Liver (tissue), 9 donors: ENCODE data around the gene ACCSL. TPM values are rescaled to one million over a fixed set of nuclear protein-coding genes. Genes with fewer than 3 reads are reported as not detected.

Source experiments
- DNase-seq: peaks from one replicate; pipeline ENCODE4 v3.0.0-alpha.2; 2017; ENCODE audit warnings: low spot score
- H3K27ac ChIP-seq, 2 donors: one replicate each; pipeline ENCODE4 v1.7.0; 2013; ENCODE audit warnings: inconsistent platforms in 2 of 2, low read length in 2 of 2, control low read depth in 1 of 2, low read depth in 1 of 2, mild to moderate bottlenecking in 1 of 2
- H3K27me3 ChIP-seq, 4 donors: one replicate each; pipeline versions ENCODE4 v1.6.1 to v1.7.0; 2013; ENCODE audit warnings: low read length in 3 of 4, inconsistent platforms in 1 of 4, mild to moderate bottlenecking in 1 of 4, moderate library complexity in 1 of 4; ENCODE audit not compliant: control insufficient read depth in 4 of 4, insufficient read depth in 4 of 4
- H3K36me3 ChIP-seq, 4 donors: one replicate each; pipeline versions ENCODE4 v1.6.1 to v1.7.0; 2013; ENCODE audit warnings: low read length in 3 of 4, mild to moderate bottlenecking in 3 of 4, low read depth in 1 of 4, moderate library complexity in 1 of 4; ENCODE audit not compliant: control insufficient read depth in 4 of 4, insufficient read depth in 3 of 4
- H3K4me1 ChIP-seq, 4 donors: one replicate each; pipeline versions ENCODE4 v1.6.1 to v1.7.0; 2013; ENCODE audit warnings: low read length in 3 of 4, mild to moderate bottlenecking in 3 of 4, moderate library complexity in 1 of 4; ENCODE audit not compliant: control insufficient read depth in 4 of 4, insufficient read depth in 4 of 4
- H3K4me3 ChIP-seq, 3 donors: one replicate each; pipeline versions ENCODE4 v1.6.1 to v1.7.0; 2013; ENCODE audit warnings: low read length in 3 of 3, control low read depth in 1 of 3, low read depth in 1 of 3, mild to moderate bottlenecking in 1 of 3
- H3K9ac ChIP-seq, 2 donors: one replicate each; pipeline ENCODE4 v1.7.0; 2013; ENCODE audit warnings: low read length in 2 of 2, mild to moderate bottlenecking in 2 of 2, moderate library complexity in 2 of 2, control low read depth in 1 of 2, low read depth in 1 of 2
- H3K9me3 ChIP-seq, 4 donors: one replicate each; pipeline versions ENCODE4 v1.6.1 to v1.7.0; 2013; ENCODE audit warnings: low read length in 3 of 4; ENCODE audit not compliant: control insufficient read depth in 4 of 4
- ATF3 ChIP-seq: IDR thresholded peaks from 2 replicates; pipeline ENCODE4 v1.6.1; 2016; ENCODE audit warnings: antibody characterized with exemption
- FOXA1 ChIP-seq: IDR thresholded peaks from 2 replicates; pipeline ENCODE4 v1.6.1; 2016; ENCODE audit warnings: antibody characterized with exemption
- GABPA ChIP-seq, 2 donors: IDR thresholded peaks in 1 of 2; conservative IDR thresholded peaks in 1 of 2; 2 replicates each; pipeline ENCODE4 v1.6.1; 2016; ENCODE audit warnings: antibody characterized with exemption in 2 of 2, mild to moderate bottlenecking in 1 of 2, moderate library complexity in 1 of 2
- MAX ChIP-seq: IDR thresholded peaks from 2 replicates; pipeline ENCODE4 v1.6.1; 2016; ENCODE audit warnings: antibody characterized with exemption
- NR2F2 ChIP-seq: IDR thresholded peaks from 2 replicates; pipeline ENCODE4 v1.6.1; 2016; ENCODE audit warnings: antibody characterized with exemption
- RAD21 ChIP-seq, 2 donors: IDR thresholded peaks; 2 replicates each; pipeline ENCODE4 v1.6.1; 2016; ENCODE audit warnings: antibody characterized with exemption in 2 of 2, mild to moderate bottlenecking in 2 of 2
- RXRA ChIP-seq, 2 donors: IDR thresholded peaks; 2 replicates each; pipeline ENCODE4 v1.6.1; 2017 to 2018; ENCODE audit warnings: antibody characterized with exemption in 2 of 2, mild to moderate bottlenecking in 1 of 2
- SP1 ChIP-seq: IDR thresholded peaks from 2 replicates; pipeline ENCODE4 v1.6.1; 2018; ENCODE audit warnings: antibody characterized with exemption, mild to moderate bottlenecking
- ZBTB33 ChIP-seq: IDR thresholded peaks from 2 replicates; pipeline ENCODE4 v1.6.1; 2016; ENCODE audit warnings: antibody characterized with exemption
- WGBS: extraction: QIAGEN DNeasy Blood & Tissue Kit; methylation state at CpG from one replicate; pipeline ENCODE4 v1.1.7; 2013; 5-methylcytosine and 5-hydroxymethylcytosine counted together
- polyA plus RNA-seq, 2 donors: library from polyadenylated mRNA; stranded (reverse) in 1 of 2; unstranded in 1 of 2; fragments of 200-250 nt in 1 of 2; fragments of >200 nt in 1 of 2; fragmentation: Nextera tagmentation in 1 of 2; extraction: Ambion mirVana in 1 of 2; gene quantifications; one replicate each; pipeline versions ENCODE4 v1.2.1 to v1.2.3, GENCODE V29; 2013 to 2015
- total RNA-seq, 2 donors: library from RNA; depleted of rRNA; stranded (reverse); fragments of >200 nt; gene quantifications; one replicate each; pipeline ENCODE4 v1.2.3, GENCODE V29; 2014
- TF ChIP-seq, protein P1 (sequence below): IDR thresholded peaks from 2 replicates; pipeline ENCODE4 v1.6.1; 2016; ENCODE audit warnings: antibody characterized with exemption, mild to moderate bottlenecking
- donor health status: healthy.
- donor health status: healthy.
- donor health status: healthy.
- donor health status: healthy.
- donor health status: healthy.

Gene ACCSL
- total and polyA plus RNA-seq, 4 donors, result 0.09 TPM; not detected in 3

GRCh38 chr11:44096360-44097185 lies 48.8 kb downstream of the ACCSL start:
- WGBS, result 15% methylated on average over 18 of the region's 18 CpGs
- Histone ChIP-seq H3K36me3 (peaks cover 0 to 1% (median under 1%) of the 10 kb centered on the region in 4 donors), H3K27ac (no peak overlapping the region), H3K9me3 (no peaks in the 10 kb centered on the region), H3K4me1 (peaks cover 0 to 21% (median 8%) of the 10 kb centered on the region in 4 donors), H3K4me3 (peak overlapping the region; percentile 52 to 95 (median 70)), H3K9ac (peak overlapping the region in 1 of 2 donors; percentile 69), H3K27me3 (no peaks in the 10 kb centered on the region)
- no peak for TF ChIP-seq ZBTB33
- no peak for TF ChIP-seq MAX
- TF ChIP-seq, protein P1, sequence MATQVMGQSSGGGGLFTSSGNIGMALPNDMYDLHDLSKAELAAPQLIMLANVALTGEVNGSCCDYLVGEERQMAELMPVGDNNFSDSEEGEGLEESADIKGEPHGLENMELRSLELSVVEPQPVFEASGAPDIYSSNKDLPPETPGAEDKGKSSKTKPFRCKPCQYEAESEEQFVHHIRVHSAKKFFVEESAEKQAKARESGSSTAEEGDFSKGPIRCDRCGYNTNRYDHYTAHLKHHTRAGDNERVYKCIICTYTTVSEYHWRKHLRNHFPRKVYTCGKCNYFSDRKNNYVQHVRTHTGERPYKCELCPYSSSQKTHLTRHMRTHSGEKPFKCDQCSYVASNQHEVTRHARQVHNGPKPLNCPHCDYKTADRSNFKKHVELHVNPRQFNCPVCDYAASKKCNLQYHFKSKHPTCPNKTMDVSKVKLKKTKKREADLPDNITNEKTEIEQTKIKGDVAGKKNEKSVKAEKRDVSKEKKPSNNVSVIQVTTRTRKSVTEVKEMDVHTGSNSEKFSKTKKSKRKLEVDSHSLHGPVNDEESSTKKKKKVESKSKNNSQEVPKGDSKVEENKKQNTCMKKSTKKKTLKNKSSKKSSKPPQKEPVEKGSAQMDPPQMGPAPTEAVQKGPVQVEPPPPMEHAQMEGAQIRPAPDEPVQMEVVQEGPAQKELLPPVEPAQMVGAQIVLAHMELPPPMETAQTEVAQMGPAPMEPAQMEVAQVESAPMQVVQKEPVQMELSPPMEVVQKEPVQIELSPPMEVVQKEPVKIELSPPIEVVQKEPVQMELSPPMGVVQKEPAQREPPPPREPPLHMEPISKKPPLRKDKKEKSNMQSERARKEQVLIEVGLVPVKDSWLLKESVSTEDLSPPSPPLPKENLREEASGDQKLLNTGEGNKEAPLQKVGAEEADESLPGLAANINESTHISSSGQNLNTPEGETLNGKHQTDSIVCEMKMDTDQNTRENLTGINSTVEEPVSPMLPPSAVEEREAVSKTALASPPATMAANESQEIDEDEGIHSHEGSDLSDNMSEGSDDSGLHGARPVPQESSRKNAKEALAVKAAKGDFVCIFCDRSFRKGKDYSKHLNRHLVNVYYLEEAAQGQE, result no peak
- no peak for TF ChIP-seq ATF3
- TF ChIP-seq RXRA (IDR thresholded peaks at IDR 0.05), result no peak
- no peak for DNase-seq

DNA sequence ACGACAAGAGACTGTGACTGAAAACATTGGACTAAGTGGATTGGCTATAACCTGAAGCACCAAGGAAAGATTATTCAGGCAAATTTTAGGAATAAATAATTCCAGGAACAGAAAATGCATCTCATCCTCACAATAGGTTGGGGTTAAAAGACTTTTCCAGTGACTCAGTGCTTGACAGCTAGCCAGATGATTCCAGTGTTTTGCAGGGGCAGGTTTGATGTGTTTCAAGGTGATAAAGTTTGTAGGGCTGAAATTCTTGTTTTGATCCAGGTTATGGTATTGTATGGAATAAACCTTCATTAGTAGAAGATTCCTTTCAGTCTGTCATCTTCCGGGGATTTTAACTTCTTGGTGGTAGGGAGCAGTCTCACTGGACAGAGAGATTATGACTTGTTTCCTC lies 50.0 kb downstream of the ACCSL start:
- Histone ChIP-seq H3K36me3 (peaks cover 0 to 1% (median 0%) of the 10 kb centered on the region in 4 donors), H3K4me3 (no peak overlapping the region), H3K9me3 (no peaks in the 10 kb centered on the region), H3K27ac (no peak overlapping the region), H3K4me1 (peaks cover 0 to 21% (median 8%) of the 10 kb centered on the region in 4 donors), H3K27me3 (no peaks in the 10 kb centered on the region), H3K9ac (no peak overlapping the region)
- WGBS, result 93% methylated on average over 2 of the region's 2 CpGs
- TF ChIP-seq RAD21 (IDR thresholded peaks at IDR 0.05), result no peak
- TF ChIP-seq ATF3, result no peak
- no peak for DNase-seq

DNA sequence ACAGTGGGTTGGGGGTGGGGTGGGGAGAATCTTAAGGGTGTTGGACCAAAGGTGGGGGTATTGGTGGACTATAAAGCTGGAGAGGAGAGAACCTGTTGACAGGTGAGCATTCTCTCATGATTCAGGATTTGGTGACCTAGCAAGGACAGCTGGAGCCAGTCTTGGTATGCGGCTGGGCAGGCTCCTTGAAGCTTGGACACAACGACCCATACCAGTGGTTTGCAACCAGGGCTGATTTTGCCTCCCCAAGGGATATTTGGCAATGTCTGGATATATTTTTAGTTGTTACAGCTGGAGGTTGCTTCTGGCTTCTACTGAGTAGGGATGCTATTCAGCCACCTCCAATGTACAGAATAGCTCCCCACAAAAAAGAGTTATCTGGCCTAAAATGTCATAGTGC lies 53.3 kb downstream of the ACCSL start:
- 96% methylated on average over 2 of the region's 2 CpGs for WGBS
- TF ChIP-seq GABPA (IDR thresholded peaks at IDR 0.05 in 1 of 2, conservative IDR thresholded peaks at IDR 0.05 in 1 of 2) (no peak), RAD21 (IDR thresholded peaks at IDR 0.05) (no peak), NR2F2 (no peak), RXRA (IDR thresholded peaks at IDR 0.05) (no peak), FOXA1 (no peak), SP1 (no peak), ZBTB33 (no peak)
- TF ChIP-seq, protein P1, result no peak

More for the DNA sequence above, 53.3 kb downstream of the ACCSL start:
- H3K4me1 ChIP-seq, result peaks cover 0 to 10% (median 3%) of the 10 kb centered on the region in 4 donors
- H3K27ac ChIP-seq, result no peak overlapping the region
- no peaks in the 10 kb centered on the region for H3K27me3 ChIP-seq
- no peak for DNase-seq
- peaks cover 0 to 1% (median 0%) of the 10 kb centered on the region in 4 donors for H3K36me3 ChIP-seq
- no peak overlapping the region for H3K4me3 ChIP-seq
- no peak overlapping the region for H3K9ac ChIP-seq
- no peaks in the 10 kb centered on the region for H3K9me3 ChIP-seq
